ENCODE measurements around the gene ZSCAN12.

DNA sequence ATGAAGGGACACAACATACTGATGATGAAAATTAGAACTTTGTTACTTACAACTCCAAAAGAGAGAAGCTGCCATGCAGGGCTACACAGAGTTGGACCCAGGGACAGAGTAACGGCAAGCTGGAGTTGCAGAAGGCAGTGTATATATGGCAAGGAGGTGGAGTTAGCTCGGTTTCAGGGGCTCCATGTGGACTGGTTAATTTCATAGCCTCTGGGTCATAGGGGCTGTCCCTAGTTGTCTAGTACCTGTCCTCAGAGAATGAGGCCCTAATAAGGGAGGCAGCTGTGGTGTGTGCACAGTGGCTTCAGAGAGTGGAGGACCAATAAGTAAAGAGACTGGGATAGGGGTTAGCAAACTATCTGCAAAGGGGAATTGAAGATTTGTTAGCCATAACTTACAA is 7.9 kb upstream of the ZSCAN12 start:
- TF ChIP-seq, protein P1, sequence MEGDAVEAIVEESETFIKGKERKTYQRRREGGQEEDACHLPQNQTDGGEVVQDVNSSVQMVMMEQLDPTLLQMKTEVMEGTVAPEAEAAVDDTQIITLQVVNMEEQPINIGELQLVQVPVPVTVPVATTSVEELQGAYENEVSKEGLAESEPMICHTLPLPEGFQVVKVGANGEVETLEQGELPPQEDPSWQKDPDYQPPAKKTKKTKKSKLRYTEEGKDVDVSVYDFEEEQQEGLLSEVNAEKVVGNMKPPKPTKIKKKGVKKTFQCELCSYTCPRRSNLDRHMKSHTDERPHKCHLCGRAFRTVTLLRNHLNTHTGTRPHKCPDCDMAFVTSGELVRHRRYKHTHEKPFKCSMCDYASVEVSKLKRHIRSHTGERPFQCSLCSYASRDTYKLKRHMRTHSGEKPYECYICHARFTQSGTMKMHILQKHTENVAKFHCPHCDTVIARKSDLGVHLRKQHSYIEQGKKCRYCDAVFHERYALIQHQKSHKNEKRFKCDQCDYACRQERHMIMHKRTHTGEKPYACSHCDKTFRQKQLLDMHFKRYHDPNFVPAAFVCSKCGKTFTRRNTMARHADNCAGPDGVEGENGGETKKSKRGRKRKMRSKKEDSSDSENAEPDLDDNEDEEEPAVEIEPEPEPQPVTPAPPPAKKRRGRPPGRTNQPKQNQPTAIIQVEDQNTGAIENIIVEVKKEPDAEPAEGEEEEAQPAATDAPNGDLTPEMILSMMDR (IDR thresholded peaks at IDR 0.05) = no peak
- no peak for TF ChIP-seq POLR2A (IDR thresholded peaks at IDR 0.05)

Measured in ovary (tissue), 3 donors.